LNCaP clone FGC (cell line): Measurements from ENCODE around the gene ADAMTS7.
"Not testable (repeated sequence)": the region's sequence is repeated elsewhere in the genome, so short reads cannot be mapped to it uniquely, and the experiment has no call there.

Experiments
- DNase-seq: peaks from one replicate; pipeline ENCODE4 v3.0.0-alpha.2; 2011; ENCODE audit warnings: low read depth
- H3K4me3 ChIP-seq: 2 replicates; pipeline ENCODE4 v1.5.1; 2011; ENCODE audit warnings: mild to moderate bottlenecking, low read depth, low read length, control low read depth
- TF ChIP-seq, protein P1 (sequence below): IDR thresholded peaks from 2 replicates; pipeline ENCODE4 v1.5.1; 2012; ENCODE audit warnings: mild to moderate bottlenecking; ENCODE audit not compliant: control insufficient read depth, insufficient read depth; ENCODE audit errors: extremely low read depth

ADAMTS7 gene

GRCh38 chr15:78804391-78804792 lies 6.9 kb downstream of the ADAMTS7 start:
- H3K4me3 ChIP-seq, result no peak overlapping the region
- TF ChIP-seq, protein P1, sequence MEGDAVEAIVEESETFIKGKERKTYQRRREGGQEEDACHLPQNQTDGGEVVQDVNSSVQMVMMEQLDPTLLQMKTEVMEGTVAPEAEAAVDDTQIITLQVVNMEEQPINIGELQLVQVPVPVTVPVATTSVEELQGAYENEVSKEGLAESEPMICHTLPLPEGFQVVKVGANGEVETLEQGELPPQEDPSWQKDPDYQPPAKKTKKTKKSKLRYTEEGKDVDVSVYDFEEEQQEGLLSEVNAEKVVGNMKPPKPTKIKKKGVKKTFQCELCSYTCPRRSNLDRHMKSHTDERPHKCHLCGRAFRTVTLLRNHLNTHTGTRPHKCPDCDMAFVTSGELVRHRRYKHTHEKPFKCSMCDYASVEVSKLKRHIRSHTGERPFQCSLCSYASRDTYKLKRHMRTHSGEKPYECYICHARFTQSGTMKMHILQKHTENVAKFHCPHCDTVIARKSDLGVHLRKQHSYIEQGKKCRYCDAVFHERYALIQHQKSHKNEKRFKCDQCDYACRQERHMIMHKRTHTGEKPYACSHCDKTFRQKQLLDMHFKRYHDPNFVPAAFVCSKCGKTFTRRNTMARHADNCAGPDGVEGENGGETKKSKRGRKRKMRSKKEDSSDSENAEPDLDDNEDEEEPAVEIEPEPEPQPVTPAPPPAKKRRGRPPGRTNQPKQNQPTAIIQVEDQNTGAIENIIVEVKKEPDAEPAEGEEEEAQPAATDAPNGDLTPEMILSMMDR, result no peak
- no peak for DNase-seq

DNA sequence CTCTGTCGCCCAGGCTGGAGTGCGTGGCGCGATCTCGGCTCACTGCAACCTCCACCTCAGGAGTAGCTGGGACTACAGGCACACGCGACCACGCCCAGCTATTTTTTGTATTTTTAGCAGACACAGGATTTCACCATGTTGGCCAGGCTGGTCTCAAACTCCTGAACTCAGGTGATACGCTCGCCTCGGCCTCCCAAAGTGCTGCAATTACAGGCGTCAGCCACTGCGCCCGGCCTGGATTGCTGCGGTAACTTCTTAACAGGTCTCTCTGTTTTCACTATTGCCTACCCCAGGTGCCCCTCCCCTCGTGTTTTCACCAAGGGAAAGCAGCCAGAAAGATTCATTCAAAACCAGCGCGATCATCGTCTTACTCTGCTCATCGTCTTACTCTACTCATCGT lies 10.5 kb downstream of the ADAMTS7 start:
- no peak for DNase-seq
- TF ChIP-seq, protein P1, result no peak
- H3K4me3 ChIP-seq, result no peak overlapping the region

DNA sequence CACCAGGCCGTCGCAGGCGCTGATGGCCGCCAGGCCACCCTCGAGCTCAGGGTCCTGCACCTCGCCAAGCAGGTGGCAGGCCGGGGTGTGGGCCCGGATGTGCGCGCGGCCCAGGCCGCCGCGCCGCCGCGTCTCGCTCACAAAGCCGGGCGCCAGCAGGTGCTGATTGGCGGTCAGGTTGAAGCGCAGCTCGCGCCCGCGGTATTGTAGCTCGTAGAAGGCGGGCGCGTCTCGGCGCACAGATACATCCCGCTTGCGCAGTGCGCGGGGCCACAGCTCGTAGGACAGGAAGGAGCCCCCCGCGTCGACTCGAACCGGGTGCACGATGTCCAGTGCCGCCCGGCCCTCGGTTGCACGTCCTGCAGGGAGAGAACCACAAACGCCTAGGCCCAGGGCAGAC lies 11.1 kb downstream of the ADAMTS7 start:
- H3K4me3 ChIP-seq, result no peak overlapping the region
- TF ChIP-seq, protein P1, result no peak
- DNase-seq, result no peak

DNA sequence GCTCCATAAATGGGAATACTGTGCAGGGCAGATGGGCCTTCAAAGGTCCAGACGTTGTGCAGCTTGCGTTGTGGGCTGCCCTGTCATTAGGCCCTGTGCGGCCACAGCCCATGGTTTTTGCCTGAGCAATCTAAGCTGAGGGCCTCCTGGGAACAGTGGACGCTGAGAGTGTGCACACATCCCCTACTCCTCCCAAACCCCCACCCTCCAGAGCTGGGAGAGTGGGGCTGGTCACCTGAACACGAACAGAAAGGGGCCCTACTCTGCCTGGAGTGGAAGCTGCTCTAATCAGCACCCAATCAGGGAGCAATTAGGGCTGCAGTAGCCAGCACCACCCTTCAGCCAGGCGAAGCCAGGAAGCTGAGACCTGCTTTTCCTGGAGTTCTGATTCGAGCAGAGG lies 12.2 kb downstream of the ADAMTS7 start:
- H3K4me3 ChIP-seq, DNase-seq: not testable (repeated sequence)

DNA sequence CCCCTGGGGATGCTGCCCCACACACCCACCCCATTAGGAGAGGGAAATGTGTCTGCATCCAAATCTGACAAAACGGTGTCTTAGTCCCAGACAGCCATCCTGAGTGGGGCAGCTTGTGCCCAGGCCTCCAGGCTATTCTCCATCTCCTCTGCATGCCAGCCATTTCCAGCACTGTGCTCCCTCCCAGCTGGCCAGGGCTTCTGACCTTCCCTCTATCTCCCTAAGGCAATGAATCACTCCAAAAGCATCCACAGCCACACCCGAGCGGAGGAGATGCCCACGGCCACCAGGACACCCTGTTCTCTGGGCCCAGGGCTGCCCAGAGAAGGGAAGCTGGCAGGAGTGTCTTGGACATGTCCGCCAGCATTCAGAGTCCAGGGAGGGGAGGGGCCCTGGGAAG lies 12.9 kb downstream of the ADAMTS7 start:
- DNase-seq, H3K4me3 ChIP-seq: not testable (repeated sequence)

DNA sequence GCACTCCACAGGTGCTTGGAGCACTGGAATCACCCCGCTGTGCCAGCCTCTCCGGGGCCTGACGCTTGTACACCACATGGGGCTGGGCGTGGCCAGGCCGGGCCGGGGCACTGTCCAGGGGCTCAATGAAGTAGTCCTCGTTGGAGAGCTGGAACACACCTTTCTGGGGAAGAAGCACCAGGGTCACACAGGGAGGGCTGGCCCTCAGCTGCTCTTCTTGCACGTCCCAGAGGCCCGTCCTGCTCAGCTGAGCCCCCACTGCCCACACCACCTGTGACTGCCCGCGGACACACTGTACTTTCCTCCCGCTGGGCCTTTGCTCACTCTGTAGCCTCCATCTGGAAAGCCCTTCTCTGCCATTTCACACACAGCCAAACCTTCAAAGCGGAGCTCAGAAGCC lies 13.3 kb downstream of the ADAMTS7 start:
- no peak for DNase-seq
- H3K4me3 ChIP-seq, result no peak overlapping the region
- TF ChIP-seq, protein P1, result no peak

DNA sequence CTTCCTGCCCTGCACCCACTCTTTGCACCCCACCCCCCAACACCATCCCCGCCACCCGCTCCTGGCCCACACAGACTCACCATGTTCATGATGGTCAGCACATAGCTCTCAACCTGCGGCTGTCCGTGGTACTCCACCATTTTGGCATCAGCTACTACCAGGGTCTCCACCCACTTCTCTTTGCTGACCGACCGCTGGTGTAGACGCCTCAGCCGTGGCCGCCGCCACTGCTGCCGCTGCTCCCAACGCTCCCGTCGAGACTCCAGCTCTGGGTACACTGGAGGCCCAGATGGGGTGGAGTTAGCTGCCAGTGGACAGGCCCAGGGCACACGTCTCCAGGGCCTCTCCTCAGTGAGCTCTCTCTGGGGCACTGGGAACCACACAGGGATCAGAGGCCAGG lies 14.8 kb downstream of the ADAMTS7 start:
- TF ChIP-seq, protein P1, result no peak
- no peak overlapping the region for H3K4me3 ChIP-seq
- DNase-seq, result no peak

- H3K4me3 ChIP-seq, result no peak overlapping the region
- TF ChIP-seq, protein P1, result no peak
- no peak for DNase-seq
Observed at GRCh38 chr15:78795043-78795442, 16.2 kb downstream of the ADAMTS7 start.

GRCh38 chr15:78794446-78794845 lies 16.8 kb downstream of the ADAMTS7 start:
- not testable (repeated sequence) for DNase-seq, H3K4me3 ChIP-seq
